Fibroblast of skin of scalp (primary cell): ENCODE results near the gene CELA2A.
"Not testable (repeated sequence)": the region's sequence is repeated elsewhere in the genome, so short reads cannot be mapped to it uniquely, and the experiment has no call there.

ENCODE experiments used
- DNase-seq: peaks from one replicate; pipeline ENCODE4 v3.0.0-alpha.2; 2013

The CELA2A gene

DNA sequence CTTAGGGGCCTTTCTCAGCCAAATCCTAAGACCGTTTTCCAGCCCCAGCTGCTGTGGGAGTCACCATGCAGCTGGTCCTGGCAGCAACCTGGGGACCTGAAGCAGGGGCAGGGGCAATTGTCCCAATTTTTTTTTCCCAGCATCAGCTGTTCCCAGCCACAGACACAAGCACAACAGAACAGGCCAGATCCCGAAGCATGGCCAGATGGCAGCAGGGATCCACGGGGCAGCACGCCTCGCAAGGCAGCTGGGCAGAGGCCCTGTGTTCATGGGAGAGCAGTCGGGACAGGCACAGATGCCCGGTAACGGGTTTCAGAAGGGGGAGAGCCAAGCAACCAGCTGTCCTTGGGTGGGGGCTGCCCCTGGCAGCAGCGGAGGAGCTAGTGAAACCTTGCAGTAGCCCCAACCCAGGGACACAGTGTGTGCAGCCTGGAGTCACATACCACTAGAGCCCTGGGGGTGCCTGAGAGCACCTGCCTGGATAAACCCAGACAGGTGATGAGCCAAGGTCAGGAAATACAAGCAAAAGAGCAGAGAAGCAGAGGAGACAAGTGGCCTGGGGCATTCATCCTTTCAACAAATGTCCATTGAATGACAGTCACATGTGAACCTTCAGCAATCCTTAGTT, 13.4 kb downstream of the CELA2A start:
- DNase-seq, result not testable (repeated sequence)

DNA sequence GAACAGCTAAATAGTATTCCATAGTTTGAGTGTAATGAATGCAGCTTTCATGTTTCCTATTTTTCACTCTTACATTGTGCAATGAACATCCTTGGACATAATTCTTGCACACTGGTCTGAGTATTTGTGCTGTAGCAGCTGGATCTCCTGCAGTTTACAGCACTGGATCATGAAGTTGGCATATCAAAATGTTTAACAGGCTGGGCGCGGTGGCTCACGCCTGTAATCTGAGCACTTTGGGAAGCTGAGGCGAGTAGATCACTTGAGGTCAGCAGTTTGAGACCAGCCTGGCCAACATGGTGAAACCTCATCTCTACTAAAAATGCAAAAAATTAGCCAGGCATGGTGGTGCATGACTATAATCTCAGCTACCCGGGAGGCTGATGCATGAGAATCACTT, 14.5 kb downstream of the CELA2A start:
- DNase-seq, result not testable (repeated sequence)

DNA sequence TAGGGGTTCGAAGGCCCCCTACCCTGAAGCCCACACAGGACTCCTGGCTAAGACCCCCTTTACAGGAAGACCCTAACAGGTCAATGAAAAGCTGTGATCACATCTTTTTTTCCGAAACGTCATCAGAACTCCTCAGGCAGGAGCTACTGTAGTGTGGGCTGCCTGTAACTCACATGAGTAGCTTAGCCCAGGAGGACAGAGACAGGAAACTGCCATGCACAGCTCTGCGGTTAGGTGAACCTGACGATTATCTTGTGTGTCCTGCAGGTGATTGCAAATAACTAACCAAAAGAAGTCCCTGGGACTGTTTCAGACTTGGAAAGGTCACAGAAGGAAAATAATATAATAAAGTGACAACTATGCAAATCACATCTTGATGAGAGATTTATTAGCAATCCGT, 15.2 kb downstream of the CELA2A start:
- DNase-seq, result not testable (repeated sequence)

DNA sequence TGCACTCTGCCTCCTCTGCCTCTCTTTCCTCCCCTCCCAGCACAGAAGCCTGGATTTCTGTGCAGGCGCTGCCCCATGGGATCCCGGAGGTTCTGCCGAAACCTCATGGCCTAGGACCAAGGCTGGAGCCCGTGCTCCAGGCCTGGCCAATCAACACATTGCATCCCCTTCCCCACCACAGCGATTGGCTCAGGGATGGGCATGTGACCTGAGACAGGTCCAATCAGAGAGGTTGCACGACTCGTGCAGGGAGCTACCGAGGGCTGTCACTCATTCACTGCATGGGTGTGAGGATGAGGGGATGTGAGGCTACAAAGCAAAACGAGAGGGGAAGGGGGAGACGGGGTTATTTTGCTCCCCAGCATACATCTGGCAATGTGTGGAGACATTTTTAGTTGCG, 16.1 kb downstream of the CELA2A start:
- no peak for DNase-seq

DNA sequence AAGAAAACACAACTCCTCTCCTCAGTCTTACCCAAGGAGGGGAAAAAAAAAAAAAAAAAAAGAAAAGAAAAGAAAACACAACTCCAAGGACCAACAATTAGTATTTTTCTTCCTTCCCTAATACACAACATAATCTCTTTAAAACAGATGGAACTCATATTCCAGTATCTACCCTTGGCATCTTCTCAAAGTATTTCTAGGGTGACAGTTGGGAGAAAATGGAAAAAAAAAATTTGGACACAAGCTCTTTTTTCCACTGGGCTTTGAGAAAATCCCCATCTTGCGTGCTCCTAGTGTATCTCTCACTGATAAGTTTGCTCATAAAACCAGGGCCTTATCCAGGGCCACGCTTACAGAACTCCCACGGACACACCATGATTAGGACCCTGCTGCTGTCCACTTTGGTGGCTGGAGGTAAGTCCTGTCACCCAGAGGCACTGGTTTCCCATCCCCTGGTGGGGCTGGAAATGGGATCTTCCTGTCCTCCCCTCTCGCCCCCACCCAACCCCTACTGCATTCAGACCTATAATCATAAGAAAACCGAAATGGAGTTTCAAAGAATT, 19.3 kb downstream of the CELA2A start, which contains the start of gene CELA2B:
CELA2B (plus strand) TSS at position 353 of the 563 bp plus-strand sequence; CDS start at position 375, 22 bp downstream.
- DNase-seq, result no peak

DNA sequence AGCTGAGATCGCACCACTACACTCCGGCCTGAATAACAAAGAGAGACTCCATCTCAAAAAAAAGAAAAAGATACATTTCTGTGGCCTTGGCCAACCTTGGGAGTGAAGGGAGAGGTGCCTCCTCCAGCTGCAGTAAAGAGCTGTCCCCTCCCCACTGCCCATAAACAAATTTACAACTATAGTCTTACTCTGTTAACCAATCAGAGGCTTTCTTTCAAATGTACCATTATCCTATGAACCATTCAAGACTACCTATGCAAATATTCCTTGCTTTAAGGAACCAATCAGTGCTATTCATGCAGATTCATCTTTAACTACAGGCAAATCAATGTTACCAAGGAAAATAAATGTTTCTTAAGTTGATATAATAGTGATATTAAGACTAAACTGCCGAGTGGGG, 20.4 kb downstream of the CELA2A start:
- DNase-seq, result no peak

DNA sequence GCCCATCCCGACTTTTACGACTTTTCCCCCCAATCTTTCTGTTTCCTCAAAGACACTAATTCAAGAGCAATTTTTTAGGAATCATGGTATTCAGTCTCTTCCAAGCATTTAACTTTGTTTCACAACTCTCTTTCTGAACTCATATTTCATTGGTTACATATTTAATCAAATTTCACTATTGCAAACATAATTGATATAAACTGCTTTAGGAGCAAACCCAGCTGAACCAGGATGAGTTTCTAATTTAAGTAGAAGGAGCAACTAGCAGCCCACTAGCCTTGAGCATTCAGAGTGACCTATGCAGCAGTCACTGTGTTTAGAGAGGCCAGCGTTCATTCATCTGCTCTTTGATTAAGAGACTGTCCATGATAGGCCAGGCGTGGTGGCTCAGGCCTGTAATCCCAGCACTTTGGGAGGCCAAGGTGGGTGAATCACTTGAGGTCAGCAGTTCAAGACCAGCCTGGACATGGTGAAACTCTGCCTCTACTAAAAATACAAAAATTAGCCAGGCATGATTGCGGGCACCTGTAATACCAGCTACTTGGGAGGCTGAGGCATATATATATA, 21.2 kb downstream of the CELA2A start:
- no peak for DNase-seq

DNA sequence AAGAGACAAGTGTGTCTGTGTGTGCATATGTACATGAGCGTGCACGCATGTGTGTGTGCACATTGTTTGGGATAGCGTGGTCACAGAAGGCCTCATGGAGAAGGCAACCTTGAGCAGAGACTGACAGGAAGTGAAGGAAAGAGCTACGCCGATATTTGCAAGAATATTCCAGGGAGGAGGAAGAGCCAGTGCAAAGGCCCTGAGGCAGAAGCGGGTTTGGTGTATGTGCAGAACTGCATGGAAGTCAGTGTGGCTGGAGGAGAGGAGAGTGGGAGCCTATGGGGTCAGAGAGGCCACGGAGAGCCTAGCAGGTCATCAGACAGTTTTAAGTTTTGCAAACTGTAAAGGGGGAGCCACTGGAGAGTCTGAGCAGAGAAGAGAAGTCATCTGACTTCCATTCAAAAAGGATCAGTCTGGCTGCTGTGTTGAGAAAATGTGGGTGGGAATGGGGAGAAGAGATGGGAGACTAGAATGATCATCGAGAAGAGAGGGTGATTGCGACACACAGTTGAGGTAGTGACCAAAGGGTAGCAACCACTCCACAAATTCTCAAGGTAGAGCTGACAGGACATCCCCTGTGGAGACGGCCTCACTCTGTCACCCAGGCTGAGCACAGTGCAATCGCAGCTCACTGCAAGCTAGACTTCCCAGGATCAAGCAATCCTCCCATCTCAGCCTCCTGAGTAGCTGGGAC, 23.3 kb downstream of the CELA2A start:
- DNase-seq, result no peak

DNA sequence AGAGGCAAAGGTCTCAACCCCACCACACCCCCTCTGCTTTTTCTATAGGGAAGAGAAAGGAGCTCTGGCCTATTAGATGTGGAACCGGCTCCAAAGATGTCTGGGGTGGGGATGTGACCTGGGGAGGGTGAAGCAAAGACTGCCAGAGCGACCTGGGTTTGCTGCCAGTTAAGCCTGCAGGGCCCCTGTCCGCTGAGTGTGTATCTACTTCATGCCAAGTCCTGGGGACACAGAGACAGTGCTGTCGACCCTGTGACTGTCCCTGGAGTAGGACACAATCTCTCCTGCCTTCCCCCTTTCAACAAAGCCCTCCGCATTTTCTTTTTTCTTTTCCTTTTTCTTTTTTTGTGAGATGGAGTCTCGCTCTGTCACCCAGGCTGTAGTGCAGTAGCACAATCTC, 25.9 kb downstream of the CELA2A start:
- DNase-seq, result not testable (repeated sequence)

DNA sequence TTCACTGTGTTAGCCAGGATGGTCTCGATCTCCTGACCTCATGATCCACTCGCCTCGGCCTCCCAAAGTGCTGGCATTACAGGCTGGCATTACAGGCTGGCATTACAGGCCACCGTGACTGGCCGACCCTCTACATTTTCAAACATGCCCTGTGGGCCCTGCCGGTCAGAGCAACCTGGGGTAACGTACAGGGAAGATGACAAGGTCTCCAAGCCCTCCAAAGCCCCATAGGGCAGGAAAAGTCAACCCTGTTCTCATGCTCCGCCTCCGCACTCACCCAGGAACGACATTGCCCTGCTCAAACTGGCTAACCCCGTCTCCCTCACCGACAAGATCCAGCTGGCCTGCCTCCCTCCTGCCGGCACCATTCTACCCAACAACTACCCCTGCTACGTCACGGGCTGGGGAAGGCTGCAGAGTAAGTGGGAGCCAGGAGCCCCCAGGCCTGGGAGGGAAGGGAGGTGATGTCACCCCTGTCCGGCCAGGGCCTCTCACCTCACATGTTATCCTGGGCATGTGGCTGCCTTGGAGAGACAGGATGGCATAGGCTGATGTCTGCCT, 26.5 kb downstream of the CELA2A start:
- DNase-seq, result not testable (repeated sequence)

DNA sequence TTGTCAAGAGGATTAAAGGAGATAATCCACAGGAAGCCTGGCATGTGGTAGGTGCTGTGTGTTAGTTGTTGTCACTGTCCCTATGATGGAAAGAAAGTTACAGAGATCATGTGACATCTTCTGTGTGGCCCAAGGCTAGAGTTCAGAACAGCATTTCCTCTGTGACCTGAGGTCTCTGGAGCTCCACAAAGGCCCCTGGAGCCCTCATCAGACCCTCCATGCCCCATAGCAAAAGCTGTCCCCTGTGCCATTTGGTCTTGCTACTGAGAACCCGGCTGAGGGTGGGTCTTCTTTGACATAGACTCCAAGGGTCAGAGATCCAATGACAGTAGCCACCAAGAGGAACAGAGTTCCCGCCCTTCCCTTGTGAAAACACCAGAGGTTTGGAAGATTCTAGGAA, 27.4 kb downstream of the CELA2A start:
- DNase-seq, result no peak

DNA sequence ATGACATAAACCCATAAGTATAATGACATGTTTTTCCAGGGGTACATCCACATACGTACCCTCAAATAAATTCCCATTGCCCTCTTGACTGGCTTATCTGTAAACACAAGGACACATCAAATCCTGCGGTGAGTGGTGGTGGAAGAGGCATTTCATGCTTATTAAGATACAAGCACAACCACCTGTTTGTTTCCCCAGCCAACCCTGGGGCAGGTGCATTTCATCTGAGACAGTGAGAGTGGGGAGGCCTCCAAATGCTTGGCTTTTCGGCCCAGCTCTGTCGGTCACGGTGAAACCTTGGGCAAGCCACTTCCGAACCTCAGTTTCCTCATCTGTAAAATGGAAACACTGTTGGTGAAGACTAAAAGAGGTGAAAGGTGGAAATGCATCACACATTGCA, 27.9 kb downstream of the CELA2A start:
- DNase-seq, result not testable (repeated sequence)

DNA sequence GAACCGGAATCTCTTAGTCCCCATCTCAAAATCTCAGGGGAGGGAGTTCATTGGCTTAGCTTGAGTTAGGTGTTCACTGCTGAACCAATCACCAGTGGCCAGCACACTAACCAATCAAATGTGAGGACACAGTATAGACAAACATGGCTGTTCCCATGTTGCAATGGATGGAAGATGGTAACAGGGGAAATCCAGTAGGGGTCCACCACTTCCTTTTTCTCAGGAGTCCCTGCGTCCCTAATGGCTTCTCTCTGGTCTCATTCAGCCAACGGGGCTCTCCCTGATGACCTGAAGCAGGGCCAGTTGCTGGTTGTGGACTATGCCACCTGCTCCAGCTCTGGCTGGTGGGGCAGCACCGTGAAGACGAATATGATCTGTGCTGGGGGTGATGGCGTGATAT, 29.1 kb downstream of the CELA2A start:
- no peak for DNase-seq

DNA sequence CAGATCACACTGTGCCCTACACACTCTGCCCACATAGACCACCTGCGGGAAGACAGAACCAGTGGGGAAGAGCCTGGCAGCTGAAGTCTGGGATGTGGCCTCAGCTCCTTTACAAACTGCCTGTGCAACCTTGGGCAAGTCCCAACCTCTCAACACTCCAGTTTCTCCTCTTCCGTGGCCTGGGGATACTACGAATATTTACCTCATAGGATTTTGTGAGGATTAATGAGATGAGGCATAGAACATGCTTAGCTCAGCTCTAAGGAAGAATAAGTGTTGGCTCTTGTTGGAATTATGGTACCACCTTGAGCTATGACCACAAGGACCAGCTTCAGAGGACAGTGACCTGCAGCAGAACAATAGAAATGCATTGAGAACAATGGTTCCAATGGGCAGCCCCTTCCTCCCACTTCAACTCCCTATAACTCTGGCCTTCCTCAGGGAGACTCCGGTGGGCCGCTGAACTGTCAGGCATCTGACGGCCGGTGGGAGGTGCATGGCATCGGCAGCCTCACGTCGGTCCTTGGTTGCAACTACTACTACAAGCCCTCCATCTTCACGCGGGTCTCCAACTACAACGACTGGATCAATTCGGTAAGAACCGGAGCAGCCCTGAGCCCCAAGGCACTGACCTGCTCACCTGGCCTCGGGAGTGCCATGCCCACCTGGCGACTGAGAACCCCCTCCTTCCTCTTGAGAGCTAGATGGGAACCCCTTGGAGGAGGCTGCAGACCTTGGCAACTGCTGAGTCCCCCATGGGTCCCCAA, 30.5 kb downstream of the CELA2A start:
- DNase-seq, result not testable (repeated sequence)

DNA sequence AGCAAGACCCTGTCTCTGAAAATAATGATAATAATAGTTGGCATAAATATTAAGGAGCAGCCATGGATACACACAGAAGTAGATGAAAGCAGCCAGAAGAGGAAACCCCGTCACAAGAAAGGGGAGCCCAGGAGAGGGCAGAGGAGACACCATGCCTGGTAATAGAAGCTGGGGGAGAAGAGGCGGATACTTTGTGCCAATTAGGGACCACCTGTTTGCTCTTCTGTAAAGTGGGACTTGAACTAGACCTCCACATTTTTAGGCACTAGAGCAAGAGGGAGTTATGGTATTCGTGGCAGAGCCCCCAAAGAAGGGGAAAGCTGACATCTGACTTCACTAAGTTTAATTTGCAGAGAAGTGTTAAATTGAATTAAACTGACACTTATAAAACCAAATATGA, 31.8 kb downstream of the CELA2A start:
- DNase-seq, result no peak

DNA sequence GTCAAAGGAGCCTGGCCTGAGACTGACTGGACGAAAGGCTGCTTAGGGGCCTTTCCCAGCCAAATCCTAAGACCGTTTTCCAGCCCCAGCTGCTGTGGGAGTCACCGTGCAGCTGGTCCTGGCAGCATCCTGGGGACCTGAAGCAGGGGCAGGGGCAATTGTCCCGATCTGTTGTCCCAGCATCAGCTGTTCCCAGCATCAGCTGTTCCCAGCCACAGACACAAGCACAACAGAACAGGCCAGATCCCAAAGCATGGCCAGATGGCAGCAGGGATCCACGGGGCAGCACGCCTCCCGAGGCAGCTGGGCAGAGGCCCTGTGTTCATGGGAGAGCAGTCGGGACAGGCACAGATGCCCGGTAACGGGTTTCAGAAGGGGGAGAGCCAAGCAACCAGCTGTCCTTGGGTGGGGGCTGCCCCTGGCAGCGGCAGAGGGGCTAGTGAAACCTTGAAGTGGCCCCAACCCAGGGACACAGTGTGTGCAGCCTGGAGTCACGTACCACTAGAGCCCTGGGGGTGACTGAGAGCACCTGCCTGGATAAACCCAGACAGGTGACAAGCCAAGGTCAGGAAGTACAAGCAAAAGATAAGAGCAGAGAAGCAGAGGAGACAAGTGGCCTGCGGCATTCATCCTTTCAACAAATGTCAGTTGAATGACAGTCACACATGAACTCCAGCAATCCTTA, 32.7 kb downstream of the CELA2A start:
- no peak for DNase-seq

DNA sequence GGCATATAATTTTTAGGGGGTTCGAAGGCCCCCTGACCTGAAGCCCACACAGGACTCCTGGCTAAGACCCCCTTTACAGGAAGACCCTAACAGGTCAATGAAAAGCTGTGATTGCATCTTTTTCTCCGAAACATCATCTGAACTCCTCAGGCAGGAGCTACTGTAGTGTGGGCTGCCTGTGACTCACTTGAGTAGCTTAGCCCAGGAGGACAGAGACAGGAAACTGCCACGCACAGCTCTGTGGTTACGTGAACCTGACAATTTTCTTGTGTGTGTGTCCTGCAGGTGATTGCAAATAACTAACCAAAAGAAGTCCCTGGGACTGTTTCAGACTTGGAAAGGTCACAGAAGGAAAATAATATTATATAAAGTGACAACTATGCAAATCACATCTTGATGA, 34.5 kb downstream of the CELA2A start:
- not testable (repeated sequence) for DNase-seq

DNA sequence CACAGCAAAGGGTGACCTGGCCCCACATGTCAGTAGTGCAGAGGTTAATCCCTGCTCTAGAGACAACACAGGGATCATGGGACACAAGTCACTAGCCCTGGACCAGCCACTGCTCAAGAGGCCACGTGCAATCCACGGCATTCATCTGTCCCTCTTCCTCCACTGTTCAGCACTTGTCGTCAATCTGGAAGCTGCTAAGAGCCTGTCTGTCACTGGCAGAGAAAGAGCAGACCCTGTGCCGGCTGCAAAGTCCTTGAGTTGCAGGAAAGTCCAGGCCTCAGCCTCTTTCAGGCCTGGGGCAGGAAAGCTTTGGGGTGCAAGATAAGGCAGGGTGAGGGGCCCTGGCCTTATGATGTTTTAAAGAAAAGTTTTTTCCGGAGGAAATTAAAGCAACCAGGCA, 36.1 kb downstream of the CELA2A start:
- DNase-seq, result no peak

DNA sequence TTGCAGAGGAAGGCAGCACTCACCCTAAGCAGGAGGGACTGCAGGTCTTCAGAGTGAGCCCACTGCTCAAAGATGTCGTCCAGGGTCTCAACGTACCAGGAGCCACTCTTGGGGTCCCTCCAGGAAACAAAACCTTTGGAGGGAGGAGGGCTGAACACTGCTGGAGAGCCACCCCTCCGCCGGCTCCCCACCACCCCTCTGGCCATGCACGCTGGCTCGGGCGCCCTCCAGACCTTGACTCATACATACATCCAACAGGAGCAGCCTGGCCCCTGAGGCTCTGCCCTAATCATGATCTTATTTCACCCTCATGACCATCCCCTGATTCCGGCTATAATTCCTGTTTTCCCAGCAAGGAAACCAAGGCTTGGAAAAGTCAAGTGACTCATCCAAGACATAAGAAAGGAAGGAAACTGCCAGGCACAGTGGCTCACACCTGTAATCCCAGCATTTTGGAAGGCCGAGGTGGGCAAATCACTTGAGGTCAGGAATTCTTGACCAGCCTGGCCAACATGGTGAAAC, 37.4 kb downstream of the CELA2A start:
- DNase-seq, result no peak

DNA sequence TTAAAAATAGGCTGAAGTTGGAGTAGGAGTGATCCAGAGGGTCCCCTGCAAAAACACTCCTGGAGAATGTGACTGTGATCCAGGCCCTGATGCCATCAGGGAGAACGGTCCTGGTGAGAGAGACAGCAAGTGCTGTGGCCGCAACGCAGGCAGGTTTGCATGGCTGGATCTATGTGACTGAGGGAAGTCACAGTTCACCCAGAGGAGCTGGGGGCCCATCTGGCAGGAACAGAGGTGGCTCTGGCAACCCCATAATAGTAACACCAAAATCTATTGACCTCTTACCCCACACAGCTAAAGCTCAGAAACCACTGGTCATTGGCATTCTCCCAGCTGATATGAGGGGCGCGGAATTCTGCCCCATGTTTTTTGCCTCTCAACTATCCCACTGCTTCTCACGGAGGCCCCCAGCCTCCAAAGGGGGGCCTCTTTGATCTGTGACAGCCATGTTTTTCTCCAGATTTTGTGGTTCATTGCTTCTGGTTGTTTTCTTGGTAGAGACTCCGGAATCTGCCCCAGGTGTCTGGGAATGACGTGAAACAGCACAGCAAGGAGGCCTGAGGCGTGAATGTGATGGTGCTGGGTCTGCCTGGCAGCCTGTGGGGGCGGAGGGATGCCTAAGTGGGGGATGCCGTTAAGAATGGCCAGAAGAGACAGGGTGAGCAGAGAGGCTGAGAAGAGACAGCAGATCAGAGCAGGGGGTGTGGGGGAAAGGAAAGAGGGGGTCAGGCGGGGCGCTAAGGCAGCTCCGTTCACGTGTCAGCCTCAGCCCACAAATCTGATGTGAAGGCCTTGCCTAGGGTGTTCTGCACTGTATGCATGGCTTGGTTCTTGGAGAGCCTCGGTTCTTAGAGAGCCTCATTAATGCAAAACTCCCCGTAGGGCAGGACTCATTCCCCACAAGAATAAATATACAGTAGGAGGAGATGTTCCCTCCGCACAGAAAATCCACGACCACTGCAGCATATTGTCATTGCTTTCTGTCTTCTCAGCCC, 43.9 kb downstream of the CELA2A start:
- DNase-seq, result no peak
